CD4-positive, alpha-beta T cell treated with Interferon alpha-2 for 1 hour (primary cell): ENCODE data around the gene IMPA2.

Experiments used
- DNase-seq, 2 donors: peaks; one replicate each; pipeline ENCODE4 v3.0.0-alpha.2; 2020 to 2022

The IMPA2 gene

GRCh38 chr18:12009581-12010140 lies 28.4 kb downstream of the IMPA2 start:
- no peak for DNase-seq

- DNase-seq: no peak
Observed at GRCh38 chr18:12010187-12010802, 29.0 kb downstream of the IMPA2 start.

- no peak for DNase-seq
Observed at GRCh38 chr18:12011199-12011956, 30.1 kb downstream of the IMPA2 start.

- DNase-seq: no peak
Observed at GRCh38 chr18:12011957-12012549, 30.7 kb downstream of the IMPA2 start.

GRCh38 chr18:12012697-12013096 lies 31.4 kb downstream of the IMPA2 start:
- DNase-seq: no peak

GRCh38 chr18:12013186-12013916 lies 32.0 kb downstream of the IMPA2 start:
- DNase-seq: no peak

- DNase-seq: no peak
Observed at GRCh38 chr18:12014086-12014485, 32.8 kb downstream of the IMPA2 start.

- DNase-seq: no peak
Observed at GRCh38 chr18:12014521-12015415, 33.5 kb downstream of the IMPA2 start.

- DNase-seq: no peak
Observed at GRCh38 chr18:12015416-12016062, 34.2 kb downstream of the IMPA2 start.

GRCh38 chr18:12017081-12017480 lies 35.8 kb downstream of the IMPA2 start:
- no peak for DNase-seq

GRCh38 chr18:12018861-12019260 lies 37.6 kb downstream of the IMPA2 start:
- no peak for DNase-seq

GRCh38 chr18:12021077-12021476 lies 39.8 kb downstream of the IMPA2 start:
- DNase-seq: no peak

GRCh38 chr18:12021596-12021995 lies 40.3 kb downstream of the IMPA2 start:
- DNase-seq: no peak

- DNase-seq: no peak
Observed at GRCh38 chr18:12023375-12023774, 42.1 kb downstream of the IMPA2 start.

- DNase-seq: no peak
Observed at GRCh38 chr18:12026562-12026961, 45.3 kb downstream of the IMPA2 start.

GRCh38 chr18:12027046-12027445 lies 45.7 kb downstream of the IMPA2 start:
- DNase-seq: no peak

- DNase-seq: no peak
Observed at GRCh38 chr18:12027480-12027879, 46.2 kb downstream of the IMPA2 start.

GRCh38 chr18:12028040-12028628 lies 46.8 kb downstream of the IMPA2 start:
- no peak for DNase-seq

GRCh38 chr18:12028674-12029073 lies 47.4 kb downstream of the IMPA2 start:
- no peak for DNase-seq

- DNase-seq: no peak
Observed at GRCh38 chr18:12029786-12030584, 48.7 kb downstream of the IMPA2 start.
